Astrocyte of the cerebellum (primary cell): ENCODE measurements around the gene BLMH.
A peak's percentile ranks its signal among the peaks of the same experiment; 100 is the strongest.
"Not testable (repeated sequence)": the region's sequence is repeated elsewhere in the genome, so short reads cannot be mapped to it uniquely, and the experiment has no call there.

Experiments used
- DNase-seq: peaks from one replicate; pipeline ENCODE4 v3.0.0-alpha.2; 2011; ENCODE audit warnings: low read depth
- H3K4me3 ChIP-seq: 2 replicates; pipeline ENCODE4 v1.5.1; 2011; ENCODE audit warnings: mild to moderate bottlenecking, low read depth, low read length, moderate library complexity
- in situ Hi-C: cut with HindIII; loops from 2 replicates; pipeline ENCODE4 v1.10.0; 2017; ENCODE audit warnings: low sequenced_read_pairs
- TF ChIP-seq, protein P1 (sequence below): IDR thresholded peaks from 2 replicates; pipeline ENCODE4 v1.5.1; 2012; ENCODE audit warnings: low read length, low read depth, moderate library complexity, mild to moderate bottlenecking; ENCODE audit errors: missing control alignments

BLMH gene

DNA sequence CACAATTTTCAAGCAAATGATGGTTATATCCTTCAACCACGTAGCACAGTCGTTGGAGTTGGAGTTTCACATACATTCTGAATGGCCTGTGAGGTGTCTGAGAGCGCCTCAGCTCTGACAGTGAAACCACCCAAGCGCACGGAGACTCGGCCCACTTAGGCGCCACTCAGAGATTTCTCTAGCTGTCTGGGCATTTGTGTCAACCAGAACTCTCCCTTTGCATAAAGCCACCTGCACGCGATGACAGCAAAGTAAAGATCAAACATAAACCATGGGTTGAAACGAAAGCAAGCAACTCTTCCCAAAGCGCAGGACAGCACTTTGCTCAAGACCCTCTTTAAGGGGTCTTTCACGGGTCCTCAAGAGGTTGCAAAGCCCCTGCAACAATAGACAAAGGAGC, 56.8 kb downstream of the BLMH start:
- H3K4me3 ChIP-seq = peak overlapping the region; percentile 39
- DNase-seq = no peak
- TF ChIP-seq, protein P1, sequence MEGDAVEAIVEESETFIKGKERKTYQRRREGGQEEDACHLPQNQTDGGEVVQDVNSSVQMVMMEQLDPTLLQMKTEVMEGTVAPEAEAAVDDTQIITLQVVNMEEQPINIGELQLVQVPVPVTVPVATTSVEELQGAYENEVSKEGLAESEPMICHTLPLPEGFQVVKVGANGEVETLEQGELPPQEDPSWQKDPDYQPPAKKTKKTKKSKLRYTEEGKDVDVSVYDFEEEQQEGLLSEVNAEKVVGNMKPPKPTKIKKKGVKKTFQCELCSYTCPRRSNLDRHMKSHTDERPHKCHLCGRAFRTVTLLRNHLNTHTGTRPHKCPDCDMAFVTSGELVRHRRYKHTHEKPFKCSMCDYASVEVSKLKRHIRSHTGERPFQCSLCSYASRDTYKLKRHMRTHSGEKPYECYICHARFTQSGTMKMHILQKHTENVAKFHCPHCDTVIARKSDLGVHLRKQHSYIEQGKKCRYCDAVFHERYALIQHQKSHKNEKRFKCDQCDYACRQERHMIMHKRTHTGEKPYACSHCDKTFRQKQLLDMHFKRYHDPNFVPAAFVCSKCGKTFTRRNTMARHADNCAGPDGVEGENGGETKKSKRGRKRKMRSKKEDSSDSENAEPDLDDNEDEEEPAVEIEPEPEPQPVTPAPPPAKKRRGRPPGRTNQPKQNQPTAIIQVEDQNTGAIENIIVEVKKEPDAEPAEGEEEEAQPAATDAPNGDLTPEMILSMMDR = no peak
- in situ Hi-C loops = loop anchor here (5.0 kb wide), 1 partner anchor 92 kb away; no protein-coding TSS in a partner anchor

DNA sequence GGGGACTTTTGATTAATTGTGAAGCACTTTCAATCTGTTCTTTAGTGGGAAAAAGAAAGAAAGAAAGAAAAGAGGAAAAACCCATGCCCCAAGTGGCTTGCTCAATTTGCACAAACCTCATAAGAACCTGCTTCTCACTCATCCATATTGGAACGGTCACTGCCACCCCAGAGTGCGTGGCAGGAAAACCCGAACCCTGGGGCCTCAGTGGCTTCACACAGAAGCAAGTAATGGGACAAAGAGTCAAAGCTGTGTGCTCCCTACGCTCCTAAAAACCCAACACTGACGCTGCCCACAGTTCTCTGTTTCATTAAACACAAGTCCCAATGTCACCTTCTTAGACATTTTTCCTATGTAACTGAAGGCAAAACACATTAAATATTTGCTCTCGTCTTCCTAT, 57.4 kb downstream of the BLMH start:
- TF ChIP-seq, protein P1 = no peak
- DNase-seq = no peak
- in situ Hi-C loops = loop anchor here (5.0 kb wide), 1 partner anchor 93 kb away; no protein-coding TSS in a partner anchor
- H3K4me3 ChIP-seq = no peak overlapping the region

DNA sequence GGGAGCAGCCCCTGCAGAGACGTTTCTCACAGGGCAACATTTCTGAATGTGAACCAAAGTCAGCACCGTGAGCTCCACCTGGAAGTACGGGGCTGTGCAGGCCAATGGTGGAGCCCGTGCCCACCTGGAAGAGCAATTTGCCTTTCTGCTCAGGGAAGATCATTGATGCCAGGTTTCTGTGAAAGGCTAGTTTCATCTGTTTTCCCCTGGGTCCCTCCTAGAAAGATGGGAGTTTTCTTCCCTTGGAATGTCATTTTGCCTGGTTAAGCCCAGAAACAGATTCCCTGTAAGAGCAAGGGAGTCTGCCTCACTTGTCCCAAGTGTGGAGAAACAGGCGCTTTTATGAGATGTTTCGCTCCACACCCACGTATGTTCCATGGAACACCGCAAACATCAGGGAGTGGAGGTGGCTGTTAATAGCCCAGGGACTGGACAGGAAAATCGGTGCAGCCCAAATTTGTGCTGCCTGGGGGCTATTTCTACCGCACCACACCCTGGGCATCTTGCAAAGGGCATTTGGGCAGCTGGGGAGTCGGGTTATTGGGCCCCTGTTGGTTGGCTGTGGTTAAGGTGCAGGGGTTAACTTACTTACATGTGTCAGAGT, 58.8 kb downstream of the BLMH start:
- in situ Hi-C loops = loop anchor here (5.0 kb wide), 1 partner anchor 94 kb away; no protein-coding TSS in a partner anchor
- TF ChIP-seq, protein P1 = no peak
- DNase-seq = no peak
- H3K4me3 ChIP-seq = no peak overlapping the region

DNA sequence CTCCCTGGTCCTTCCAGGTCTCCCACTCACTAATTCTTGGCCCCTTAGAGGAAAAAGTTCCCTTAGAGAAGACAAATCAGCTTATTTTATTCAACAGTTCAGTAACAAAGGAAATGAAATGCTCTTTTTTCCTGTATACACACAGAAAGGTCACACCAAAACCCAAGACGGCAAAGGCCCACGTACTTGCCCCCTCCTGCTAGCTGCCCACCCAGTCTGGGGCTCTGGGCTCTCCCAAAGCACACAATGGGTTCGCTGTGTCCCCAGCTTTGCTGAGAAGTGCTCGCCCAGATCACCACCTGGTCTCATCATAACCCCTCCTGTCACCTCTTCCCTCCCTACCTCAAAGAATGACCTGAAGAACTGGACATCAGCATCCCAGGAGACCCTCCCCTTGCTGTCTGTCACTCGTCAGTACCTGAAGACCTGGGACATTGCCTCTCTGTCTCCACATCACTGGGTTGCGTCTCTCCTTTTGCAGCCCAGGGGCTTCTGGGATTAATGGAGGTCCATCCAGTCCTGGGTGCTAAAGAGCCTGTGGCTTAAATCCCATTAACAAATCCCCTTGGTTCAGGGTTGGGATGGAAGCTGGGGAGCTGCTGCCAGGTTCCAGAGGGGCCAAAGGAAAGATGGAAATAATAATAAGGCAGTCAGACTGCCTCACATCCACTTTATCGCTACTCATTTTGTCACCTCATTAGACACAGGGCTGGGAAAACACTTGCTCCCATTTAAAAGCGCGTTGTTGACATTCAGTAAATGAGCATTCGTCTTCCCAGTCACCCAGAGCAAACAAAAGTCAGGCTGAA, 59.5 kb downstream of the BLMH start:
- in situ Hi-C loops = loop anchor here (5.0 kb wide), 1 partner anchor 95 kb away; no protein-coding TSS in a partner anchor
- DNase-seq = no peak
- TF ChIP-seq, protein P1 = no peak
- no peak overlapping the region for H3K4me3 ChIP-seq

DNA sequence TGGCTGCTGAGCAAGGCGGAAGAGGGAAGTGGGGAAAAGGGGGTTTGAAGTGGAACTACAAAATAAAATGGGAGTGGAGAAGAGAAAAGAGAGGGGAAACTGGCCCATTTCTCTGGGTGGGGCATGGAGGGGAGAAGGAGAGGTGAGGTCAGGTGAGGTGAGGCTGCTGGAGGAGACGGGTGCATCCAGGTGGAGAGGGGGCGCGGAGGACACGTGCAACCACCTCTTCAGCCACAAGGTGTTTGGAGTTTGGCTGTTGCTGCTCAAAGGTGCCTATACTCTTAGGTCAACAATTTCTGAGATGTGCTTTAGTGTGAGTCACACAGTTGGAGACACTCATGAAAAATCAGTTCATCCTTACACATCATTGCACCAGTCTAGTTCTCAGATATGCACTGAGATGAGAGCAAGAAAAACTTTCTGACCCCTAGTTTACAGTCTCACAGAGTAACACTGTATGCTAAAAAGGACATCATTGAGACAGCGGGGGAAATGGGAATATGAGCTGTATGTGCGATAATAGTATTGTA, 61.1 kb downstream of the BLMH start:
- in situ Hi-C loops = loop anchor here (5.0 kb wide), 1 partner anchor 97 kb away; no protein-coding TSS in a partner anchor
- TF ChIP-seq, protein P1 = no peak
- H3K4me3 ChIP-seq = no peak overlapping the region

DNA sequence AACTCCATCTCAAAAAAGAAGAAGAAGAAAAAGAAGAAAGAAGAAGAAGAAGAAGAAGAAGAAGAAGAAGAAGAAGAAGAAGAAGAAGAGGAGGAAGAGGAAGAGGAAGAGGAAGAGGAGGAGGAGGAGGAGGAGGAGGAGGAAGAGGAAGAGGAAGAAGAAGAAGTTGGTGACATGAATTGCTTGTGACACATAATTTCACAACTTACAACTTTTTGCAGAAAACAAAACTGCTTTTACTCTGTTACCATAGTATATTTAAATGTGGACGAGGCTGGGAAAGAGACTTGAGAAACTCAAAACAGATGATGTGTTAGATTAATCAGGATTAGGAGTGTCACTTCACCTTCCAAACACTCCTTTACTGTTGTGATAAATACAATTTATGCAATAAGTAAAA, 61.7 kb downstream of the BLMH start:
- not testable (repeated sequence) for H3K4me3 ChIP-seq
- in situ Hi-C loops = loop anchor here (5.0 kb wide), 1 partner anchor 97 kb away; no protein-coding TSS in a partner anchor

More for the DNA sequence above, 61.1 kb downstream of the BLMH start:
- no peak for DNase-seq

More for the DNA sequence above, 61.7 kb downstream of the BLMH start:
- not testable (repeated sequence) for DNase-seq
